MG63 (cell line): ENCODE results near the gene STPG3. TPM values are rescaled to one million over a fixed set of nuclear protein-coding genes. Genes with fewer than 3 reads are reported as not detected.
"Not testable (repeated sequence)": the region's sequence is repeated elsewhere in the genome, so short reads cannot be mapped to it uniquely, and the experiment has no call there.

ENCODE experiments used
- DNase-seq: peaks from one replicate; pipeline ENCODE4 v3.0.0-alpha.2; 2020
- H3K27me3 ChIP-seq: fragments of 250-450 bp; sonication (Bioruptor Pico); 2 replicates; pipeline ENCODE4 v1.5.1; 2020; ENCODE audit warnings: mild to moderate bottlenecking, moderate library complexity
- H3K36me3 ChIP-seq: fragments of 250-450 bp; sonication (Bioruptor Pico); 2 replicates; pipeline ENCODE4 v1.5.1; 2020; ENCODE audit warnings: mild to moderate bottlenecking, moderate library complexity
- H3K4me3 ChIP-seq: fragments of 250-450 bp; sonication (Bioruptor Pico); 2 replicates; pipeline ENCODE4 v1.5.1; 2020; ENCODE audit warnings: mild to moderate bottlenecking, moderate library complexity
- H3K9me3 ChIP-seq: fragments of 250-450 bp; sonication (Bioruptor Pico); 2 replicates; pipeline ENCODE4 v1.5.1; 2020; ENCODE audit warnings: mild to moderate bottlenecking, moderate library complexity
- total RNA-seq: library from RNA; depleted of rRNA; stranded (reverse); fragments of >200 nt; shearing (Covaris generic); gene quantifications from 2 replicates; pipeline ENCODE4 v1.2.3, GENCODE V29; 2014; ENCODE audit warnings: low replicate concordance

The STPG3 gene
- total RNA-seq, 1 experiment from 2014 or later: not detected

DNA sequence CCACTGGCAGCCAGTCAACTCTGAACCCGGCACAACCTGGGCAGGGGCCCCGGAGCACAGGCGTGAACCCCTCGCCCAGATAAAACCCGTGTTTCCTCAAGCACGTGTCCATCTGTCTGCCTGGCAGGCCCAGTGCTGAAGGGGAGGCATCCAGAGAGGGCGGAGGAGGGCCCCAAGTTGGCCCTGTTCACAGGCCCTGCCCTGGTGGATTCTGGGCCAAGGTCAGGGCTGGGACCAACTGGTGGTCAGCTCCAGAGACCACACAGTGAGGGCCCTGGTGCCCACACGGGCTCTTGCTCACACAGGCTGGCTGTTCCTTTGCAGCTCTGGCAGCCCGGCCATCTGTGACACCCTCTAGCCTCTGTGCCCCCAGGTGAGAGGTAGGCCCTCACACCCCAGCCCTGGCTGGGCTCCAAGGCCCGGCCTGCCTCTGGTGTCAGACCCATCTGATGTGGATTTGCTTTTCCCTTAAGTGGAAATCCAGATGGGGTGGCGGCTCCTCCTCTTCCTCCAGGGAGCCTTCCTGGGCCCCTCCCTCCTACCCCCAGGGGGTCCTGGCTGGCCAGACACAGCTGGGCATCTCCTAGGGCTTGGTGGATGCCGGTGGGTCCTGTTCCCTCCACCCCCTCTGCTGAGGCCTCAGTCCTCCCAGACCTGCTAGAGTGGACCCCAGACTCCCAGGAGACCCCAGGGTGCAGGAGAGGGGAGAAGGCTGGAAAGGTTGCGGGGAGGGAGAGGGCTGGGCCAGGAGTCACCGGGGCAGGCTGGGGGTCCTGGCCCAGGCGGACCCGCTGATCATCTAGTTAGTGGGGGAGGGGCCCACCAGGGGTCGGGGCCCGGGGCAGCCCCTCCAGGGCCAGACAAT, 525 bp upstream of the STPG3 start:
- no peaks in the 10 kb centered on the region for H3K27me3 ChIP-seq
- no peaks in the 10 kb centered on the region for H3K36me3 ChIP-seq
- no peak overlapping the region for H3K4me3 ChIP-seq
- no peak for DNase-seq
- no peaks in the 10 kb centered on the region for H3K9me3 ChIP-seq

DNA sequence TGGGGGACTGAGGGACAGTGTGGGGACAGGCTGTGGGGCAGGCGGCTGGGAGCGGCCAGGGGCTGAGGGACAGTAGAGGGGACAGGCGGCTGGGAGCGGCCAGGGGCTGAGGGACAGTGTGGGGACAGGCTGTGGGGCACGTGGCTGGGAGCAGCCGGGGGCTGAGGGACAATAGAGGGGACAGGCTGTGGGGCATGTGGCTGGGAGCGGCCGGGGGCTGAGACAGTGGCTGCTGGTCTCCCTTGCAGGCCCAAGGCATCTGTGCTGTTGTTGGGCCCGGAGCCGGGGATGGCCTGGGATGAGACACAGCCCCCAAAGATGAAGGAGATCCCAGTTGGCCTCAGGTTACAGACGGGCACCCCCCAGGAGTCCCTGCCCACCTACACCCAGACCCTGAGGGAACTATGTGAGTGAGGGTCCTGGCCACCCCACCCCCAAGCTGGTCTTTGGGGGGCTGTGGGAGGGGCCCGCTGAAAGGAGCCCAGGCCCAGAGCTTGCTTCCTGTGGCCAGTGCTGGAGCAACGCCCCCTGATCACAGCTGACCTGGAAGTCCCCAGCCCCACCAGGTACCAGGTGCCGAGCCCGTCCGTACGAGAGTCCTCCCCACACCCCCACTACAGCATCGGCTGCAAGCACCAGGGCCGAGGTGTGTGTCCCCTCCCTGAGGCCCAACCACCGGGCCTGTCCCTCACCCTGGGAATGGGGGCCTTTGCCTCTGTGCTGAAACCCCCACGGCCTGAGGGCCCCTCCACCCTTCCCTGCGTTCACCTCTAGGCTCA, 593 bp downstream of the STPG3 start:
- Histone ChIP-seq H3K27me3 (no peaks in the 10 kb centered on the region), H3K4me3 (no peak overlapping the region), H3K36me3 (peaks cover 11% of the 10 kb centered on the region), H3K9me3 (no peaks in the 10 kb centered on the region)
- no peak for DNase-seq

DNA sequence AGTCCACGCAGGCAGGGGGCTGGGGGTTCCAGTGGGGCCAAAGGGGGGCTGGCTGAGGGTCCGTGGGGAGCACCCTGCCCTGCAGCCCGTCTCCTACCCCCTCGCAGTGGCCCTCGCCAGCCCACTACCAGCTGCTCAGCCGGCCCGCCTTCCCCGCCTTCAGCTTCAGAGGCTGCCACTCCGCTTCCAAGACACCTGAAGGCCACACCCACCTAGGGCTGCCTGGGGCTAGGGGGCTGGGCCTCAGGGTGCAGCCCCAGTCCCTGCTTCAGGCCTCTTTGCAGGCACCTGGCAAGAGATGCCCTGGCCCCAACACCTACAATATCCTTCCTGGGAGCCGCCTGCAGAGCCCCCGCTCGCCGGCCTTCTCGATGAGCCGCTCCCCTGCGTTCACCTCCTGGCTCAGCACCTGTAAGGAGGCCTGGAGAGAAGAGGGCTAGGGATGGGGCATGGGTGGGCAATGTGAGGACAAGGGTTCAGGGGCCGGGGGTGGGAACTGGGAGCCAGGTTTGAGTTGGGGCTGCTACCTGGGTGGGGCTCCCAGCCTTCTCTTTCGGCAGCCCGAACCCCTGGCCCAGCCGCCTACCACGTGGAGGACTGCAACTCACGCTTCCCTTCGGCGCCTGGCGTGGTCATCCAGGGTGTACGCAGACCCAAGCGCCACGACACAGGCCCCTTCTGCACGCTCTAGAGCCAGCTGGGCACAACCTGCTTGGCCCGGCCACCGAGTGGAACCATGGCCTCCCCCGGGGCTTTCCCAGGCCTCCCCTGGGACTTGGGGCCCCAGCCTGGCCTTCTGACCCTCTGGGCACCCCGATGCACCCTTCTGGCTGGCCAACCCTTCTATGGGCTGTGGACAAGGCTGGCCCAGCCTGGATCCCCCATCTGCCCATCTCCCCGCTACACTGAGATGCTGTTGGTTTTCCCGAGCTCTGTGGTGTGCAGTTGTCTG, 1.7 kb downstream of the STPG3 start:
- Histone ChIP-seq H3K9me3 (no peaks in the 10 kb centered on the region), H3K27me3 (no peaks in the 10 kb centered on the region), H3K4me3 (no peak overlapping the region), H3K36me3 (peaks cover 15% of the 10 kb centered on the region)
- DNase-seq: no peak

DNA sequence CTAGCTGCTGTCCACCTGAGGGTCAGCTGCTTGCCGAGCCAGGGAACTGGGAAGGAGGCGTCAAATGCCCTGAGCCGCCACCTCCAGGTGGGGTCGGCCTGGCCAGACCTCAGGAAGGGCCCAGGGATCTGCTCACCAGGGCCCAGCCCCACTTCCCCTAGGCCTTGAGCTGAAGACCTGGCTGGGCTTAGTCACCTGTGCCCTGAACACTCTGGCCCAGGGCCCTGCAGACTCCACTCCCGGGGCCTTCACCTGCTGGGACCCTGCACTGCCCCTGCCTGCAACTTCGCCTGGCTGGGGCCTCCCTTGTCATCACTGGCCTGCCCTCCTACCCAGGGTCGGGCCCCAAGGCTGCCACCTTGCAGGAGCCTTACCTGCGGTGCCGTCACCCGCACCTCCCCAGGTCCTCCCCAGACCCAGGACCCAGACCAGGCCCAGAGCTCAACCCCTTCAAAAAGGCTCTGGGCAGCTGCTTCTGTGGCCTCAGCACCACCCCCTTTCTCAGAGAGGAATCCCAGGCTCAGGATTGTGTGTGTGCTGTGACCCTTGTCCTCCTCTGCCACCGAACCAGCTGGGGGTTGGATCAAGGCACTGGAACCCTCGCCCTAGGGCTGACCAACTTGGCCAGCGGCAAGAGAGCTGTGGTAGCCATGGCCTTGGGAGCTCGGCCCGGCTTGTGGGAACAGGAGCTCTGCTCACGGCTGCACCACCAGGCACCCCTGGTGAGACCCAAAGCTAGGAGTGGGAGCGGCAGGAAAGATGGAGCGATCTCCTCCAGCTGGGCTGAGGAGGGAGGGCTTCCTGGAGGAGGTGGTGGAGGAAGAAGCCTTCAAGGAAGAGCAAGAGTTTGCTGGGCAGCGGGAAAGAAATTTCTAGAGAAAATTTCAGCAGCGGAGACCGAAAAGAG, 2.9 kb downstream of the STPG3 start:
- Histone ChIP-seq H3K36me3 (peaks cover 20% of the 10 kb centered on the region), H3K27me3 (no peaks in the 10 kb centered on the region), H3K9me3 (no peaks in the 10 kb centered on the region), H3K4me3 (peak overlapping the region; percentile 93)
- no peak for DNase-seq

DNA sequence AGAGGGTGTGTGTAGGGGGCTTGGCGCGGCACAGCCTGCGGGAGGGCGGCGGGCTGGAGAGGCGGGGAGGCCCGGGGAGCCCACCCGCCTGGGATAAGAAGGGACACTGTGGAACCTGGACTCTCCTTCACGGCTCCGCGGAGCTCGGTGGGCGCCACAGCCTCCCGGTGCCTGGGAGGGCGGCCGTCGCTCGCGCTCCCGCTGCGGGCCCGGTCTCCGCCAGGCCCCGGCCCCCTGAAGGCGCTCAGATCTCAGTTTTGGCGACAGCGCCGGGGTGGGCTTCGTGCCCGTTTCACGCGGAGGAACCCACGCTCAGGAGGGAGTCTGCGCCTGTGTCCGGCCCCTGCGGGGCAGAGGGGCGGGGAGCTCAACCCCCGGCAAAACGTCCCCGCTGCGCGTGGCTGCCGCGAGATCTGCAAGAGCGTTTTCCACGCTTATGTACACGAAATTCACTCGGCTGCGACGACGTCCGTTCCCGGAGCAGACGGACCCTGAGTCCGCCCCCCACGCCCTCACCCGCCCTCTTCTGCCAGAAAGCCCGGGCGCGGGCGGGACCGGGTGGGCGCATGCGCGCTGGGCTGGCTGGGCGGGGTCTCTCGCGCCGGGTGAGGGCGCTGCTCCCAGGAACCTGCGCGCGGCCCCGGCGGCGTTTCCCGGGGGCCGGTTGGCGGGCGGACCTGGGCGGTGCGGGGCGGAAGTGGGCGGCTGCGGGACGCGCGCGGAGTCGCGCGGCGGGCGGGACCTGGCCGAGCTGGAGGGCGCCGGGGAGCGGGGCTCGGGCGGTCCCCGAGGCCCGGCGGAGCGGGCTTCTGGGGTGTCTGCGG, 3.8 kb downstream of the STPG3 start, which contains the start of gene NELFB:
NELFB (plus strand) TSS at position 704 of the 824 bp plus-strand sequence.
- Histone ChIP-seq H3K36me3 (peaks cover 23% of the 10 kb centered on the region), H3K9me3 (no peaks in the 10 kb centered on the region), H3K27me3 (no peaks in the 10 kb centered on the region), H3K4me3 (peak within 1 kb of the TSS; percentile 93)
- DNase-seq: peak; percentile 89

DNA sequence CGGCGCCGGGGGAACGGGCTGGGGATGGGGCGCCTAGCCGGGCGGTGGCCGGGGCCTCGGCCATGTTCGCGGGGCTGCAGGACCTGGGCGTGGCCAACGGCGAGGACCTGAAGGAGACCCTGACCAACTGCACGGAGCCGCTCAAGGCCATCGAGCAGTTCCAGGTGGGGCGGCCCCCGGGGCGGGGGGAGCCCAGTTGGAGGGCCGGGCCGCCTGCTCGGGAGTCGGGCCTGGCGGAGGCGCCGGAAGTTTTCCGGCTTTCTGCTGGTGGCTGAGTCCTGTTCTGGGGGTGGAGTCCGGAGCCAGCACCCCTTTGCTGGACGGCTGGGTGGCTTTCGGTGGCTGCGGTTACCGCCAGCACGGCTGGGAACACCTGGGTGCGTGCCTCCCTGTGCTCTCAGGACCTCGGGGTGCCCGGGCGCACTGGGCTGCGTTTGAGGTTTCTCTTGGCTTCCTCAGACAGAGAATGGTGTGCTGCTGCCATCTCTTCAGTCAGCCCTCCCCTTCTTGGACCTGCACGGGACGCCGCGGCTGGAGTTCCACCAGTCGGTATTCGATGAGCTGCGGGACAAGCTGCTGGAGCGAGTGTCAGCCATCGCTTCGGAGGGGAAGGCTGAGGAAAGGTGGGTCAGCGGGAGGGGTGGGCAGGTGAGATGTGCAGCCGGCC, 4.5 kb downstream of the STPG3 start:
- H3K9me3 ChIP-seq: no peaks in the 10 kb centered on the region
- peak; percentile 48 for DNase-seq
- peaks cover 24% of the 10 kb centered on the region for H3K36me3 ChIP-seq
- peak overlapping the region; percentile 93 for H3K4me3 ChIP-seq
- H3K27me3 ChIP-seq: no peaks in the 10 kb centered on the region

DNA sequence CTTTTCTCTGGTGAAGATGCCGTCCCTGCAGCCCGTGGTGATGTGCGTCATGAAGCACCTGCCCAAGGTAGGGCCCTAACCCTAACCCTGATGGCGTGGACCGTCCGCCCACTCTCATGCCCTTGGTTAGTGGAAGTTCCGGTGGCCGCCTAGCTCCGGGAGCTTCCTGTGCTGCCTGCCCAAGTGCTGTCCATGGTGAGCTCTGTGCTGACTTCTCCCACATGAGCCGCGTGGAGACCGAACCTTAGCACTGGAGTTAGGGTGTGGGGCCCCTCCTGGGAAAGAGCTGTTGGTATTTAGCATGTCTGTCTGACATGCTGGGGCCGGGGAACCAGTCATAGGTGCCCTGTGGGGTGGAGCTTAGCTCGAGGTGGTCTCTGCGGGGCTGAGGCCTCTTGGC, 5.3 kb downstream of the STPG3 start:
- Histone ChIP-seq H3K36me3 (peaks cover 25% of the 10 kb centered on the region), H3K27me3 (no peaks in the 10 kb centered on the region), H3K4me3 (peak overlapping the region; percentile 93), H3K9me3 (no peaks in the 10 kb centered on the region)
- no peak for DNase-seq

DNA sequence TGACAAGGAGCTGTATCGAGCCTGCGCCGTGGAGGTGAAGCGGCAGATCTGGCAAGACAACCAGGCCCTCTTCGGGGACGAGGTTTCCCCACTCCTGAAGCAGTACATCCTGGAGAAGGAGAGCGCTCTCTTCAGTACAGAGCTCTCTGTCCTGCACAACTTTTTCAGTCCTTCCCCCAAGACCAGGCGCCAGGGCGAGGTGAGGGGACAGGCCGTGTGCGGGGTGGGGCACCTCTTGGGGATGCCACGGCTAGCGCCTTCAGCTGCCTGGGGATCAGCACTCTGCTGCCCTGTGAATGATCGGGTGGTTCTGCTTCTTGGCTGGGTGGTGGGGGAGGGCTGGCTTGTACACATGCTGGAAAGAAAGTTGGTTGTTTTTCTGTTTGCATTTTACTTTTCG, 5.8 kb downstream of the STPG3 start:
- Histone ChIP-seq H3K4me3 (no peak overlapping the region), H3K36me3 (peaks cover 25% of the 10 kb centered on the region), H3K9me3 (no peaks in the 10 kb centered on the region), H3K27me3 (no peaks in the 10 kb centered on the region)
- DNase-seq: no peak

DNA sequence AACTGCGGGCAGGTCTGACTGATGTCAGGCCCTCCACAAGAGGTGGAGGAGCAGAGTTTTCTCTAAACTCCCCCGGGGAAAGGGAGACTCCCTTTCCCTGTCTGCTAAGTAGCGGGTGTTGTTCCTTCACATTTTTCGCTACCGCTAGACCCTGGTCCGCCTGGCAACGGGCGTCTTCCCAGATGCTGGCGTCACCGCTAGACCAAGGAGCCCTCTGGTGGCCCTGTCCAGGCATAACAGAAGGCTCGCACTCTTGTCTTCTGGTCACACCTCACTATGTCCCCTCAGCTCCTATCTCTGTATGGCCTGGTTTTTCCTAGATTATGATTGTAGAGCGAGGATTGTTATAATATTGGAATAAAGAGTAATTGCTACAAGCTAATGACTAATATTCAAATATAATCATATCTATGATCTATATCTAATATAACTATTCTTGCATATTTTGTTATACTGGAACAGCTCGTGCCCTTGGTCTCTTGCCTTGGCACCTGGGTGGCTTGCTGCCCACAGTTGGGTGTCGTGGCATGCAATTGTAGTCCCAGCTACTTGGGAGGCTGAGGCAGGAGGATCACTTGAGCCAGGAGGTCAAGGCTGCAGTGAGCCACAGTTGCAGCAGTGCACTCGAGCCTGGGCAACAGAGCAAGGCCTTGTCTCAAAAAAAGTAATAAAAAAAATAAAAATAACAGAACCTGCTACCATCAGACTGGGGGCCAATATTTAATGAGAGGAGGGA, 11.3 kb downstream of the STPG3 start:
- not testable (repeated sequence) for H3K27me3 ChIP-seq, H3K9me3 ChIP-seq, DNase-seq, H3K4me3 ChIP-seq
- peaks cover 36% of the 10 kb centered on the region for H3K36me3 ChIP-seq

DNA sequence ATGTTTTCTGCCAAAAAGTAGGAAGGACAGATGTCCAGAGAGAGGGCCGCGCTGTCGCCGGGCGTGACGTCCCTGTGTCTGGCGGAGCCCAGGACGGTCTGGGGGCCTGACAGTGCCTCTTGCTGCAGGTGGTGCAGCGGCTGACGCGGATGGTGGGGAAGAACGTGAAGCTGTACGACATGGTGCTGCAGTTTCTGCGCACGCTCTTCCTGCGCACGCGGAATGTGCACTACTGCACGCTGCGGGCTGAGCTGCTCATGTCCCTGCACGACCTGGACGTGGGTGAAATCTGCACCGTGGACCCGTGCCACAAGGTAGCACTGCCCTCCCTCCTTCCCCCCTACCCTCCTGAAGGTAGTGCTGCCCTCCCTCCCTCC, 11.8 kb downstream of the STPG3 start:
- no peak for DNase-seq

DNA sequence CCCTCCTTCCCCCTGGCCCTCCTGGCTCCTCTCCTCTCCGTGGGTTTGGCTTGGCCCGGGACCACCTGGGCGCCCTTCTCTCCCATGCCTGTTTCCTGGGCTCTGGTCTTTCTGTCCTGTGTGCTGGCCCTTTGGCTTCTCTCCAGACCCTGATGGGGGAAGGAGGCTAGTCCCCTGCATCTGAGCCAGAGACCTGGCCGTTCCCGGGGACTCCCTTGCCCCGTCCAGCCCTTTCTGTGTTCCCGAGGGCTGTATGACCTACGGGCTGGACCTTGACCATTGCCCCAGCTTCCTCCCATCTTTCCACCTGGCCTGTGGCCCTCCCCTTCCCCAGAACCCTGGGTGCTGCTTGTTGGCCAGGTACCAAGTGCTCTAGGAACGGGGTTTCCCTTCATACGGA, 12.4 kb downstream of the STPG3 start:
- Histone ChIP-seq H3K4me3 (no peak overlapping the region), H3K9me3 (no peaks in the 10 kb centered on the region), H3K36me3 (peaks cover 42% of the 10 kb centered on the region), H3K27me3 (no peaks in the 10 kb centered on the region)
- DNase-seq: no peak

More for the DNA sequence above, 11.8 kb downstream of the STPG3 start:
- no peaks in the 10 kb centered on the region for H3K9me3 ChIP-seq
- no peaks in the 10 kb centered on the region for H3K27me3 ChIP-seq
- peaks cover 40% of the 10 kb centered on the region for H3K36me3 ChIP-seq
- no peak overlapping the region for H3K4me3 ChIP-seq

DNA sequence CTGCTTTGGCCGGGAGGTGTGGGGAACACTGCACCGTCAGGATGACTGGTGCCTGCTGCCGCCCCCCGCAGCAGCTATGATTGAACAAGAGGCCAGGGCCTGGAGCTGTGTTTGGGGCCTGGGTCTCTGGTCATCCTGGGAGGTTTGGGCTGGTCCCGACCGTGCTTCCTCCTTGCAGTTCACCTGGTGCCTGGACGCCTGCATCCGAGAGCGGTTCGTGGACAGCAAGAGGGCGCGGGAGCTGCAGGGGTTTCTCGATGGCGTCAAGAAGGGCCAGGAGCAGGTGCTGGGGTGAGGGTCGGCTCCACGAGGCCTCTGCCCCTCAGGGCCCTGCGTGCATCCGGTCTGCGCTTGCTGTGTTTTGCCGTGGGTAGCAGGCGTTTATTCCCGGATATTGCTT, 13.0 kb downstream of the STPG3 start:
- Histone ChIP-seq H3K27me3 (no peaks in the 10 kb centered on the region), H3K4me3 (no peak overlapping the region), H3K9me3 (no peaks in the 10 kb centered on the region), H3K36me3 (peaks cover 40% of the 10 kb centered on the region)
- DNase-seq: no peak

DNA sequence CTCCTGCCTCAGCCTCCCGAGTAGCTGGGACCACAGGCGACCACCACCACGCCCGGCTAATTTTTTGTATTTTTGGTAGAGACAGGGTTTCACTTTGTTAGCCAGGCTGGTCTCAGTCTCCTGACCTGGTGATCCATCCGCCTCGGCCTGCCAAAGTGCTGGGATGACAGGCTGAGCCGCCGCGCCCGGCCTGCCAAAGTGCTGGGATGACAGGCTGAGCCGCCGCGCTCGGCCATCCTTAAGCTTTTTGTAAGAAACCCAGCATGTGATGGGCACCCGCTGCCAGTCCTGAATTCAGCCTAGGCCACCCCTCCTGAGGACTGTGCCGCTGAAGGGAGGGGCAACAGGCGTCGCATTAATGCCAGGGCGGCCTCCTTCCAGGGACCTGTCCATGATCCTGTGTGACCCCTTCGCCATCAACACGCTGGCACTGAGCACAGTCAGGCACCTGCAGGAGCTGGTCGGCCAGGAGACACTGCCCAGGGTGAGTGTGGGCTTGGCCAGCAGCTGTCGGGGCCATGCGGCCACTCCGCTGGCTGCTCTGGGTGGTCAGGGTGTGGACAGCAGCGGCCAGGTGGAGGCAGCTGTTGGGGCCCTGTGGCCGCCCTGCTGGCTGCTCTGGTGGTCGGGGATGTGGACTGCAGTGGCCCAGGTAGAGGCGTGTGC, 14.5 kb downstream of the STPG3 start:
- Histone ChIP-seq H3K27me3 (no peaks in the 10 kb centered on the region), H3K4me3 (no peak overlapping the region), H3K9me3 (no peaks in the 10 kb centered on the region), H3K36me3 (peaks cover 35% of the 10 kb centered on the region)
- no peak for DNase-seq

DNA sequence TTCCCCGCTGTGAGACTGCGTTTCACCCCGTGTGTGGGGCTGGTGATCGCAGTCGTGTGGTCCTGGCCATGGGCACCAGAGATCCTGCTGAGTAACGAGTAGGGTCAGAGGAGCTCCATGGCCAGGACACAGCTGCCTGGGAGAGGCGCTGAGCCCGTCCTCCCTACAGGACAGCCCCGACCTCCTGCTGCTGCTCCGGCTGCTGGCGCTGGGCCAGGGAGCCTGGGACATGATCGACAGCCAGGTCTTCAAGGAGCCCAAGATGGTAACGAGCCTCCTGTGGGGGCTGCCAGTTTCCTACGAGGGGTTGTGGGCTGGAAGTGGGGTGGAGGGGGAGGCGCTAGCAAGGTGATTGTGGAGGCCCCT, 15.1 kb downstream of the STPG3 start:
- H3K27me3 ChIP-seq: no peaks in the 10 kb centered on the region
- no peak for DNase-seq
- no peak overlapping the region for H3K4me3 ChIP-seq
- peaks cover 35% of the 10 kb centered on the region for H3K36me3 ChIP-seq
- H3K9me3 ChIP-seq: no peaks in the 10 kb centered on the region
